ENCODE data around the gene LEMD2.

GRCh38 chr6:33731035-33731434, 57.9 kb downstream of the LEMD2 start:
- TF ChIP-seq CTCF (IDR thresholded peaks at IDR 0.05; ENCODE audit: low read length) (no peak), EZH2 (IDR thresholded peaks at IDR 0.05; ENCODE audit: borderline replicate concordance, low read length) (no peak)

Measured in OCI-LY1 (cell line).